Smooth muscle cell (in vitro differentiated cells): Measurements from ENCODE around the gene TP53BP2. TPM values are rescaled to one million over a fixed set of nuclear protein-coding genes. Genes with fewer than 3 reads are reported as not detected.

ENCODE experiments used
- DNase-seq: peaks from one replicate; lab custom pipeline; 2025; ENCODE audit not compliant: unreplicated experiment; lab: John Stamatoyannopoulos, UW
- H2AFZ ChIP-seq: fragments of 200-600 bp; sonication (generic); 2 replicates; pipeline ENCODE4 v1.6.0; 2016; ENCODE audit warnings: antibody characterized with exemption, low read depth, mild to moderate bottlenecking
- H3F3A ChIP-seq: fragments of 200-600 bp; sonication (generic); 2 replicates; pipeline ENCODE4 v1.6.0; 2017; ENCODE audit warnings: antibody characterized with exemption, low read depth
- H3K27ac ChIP-seq: fragments of 200-600 bp; sonication (generic); 2 replicates; pipeline ENCODE4 v1.5.1; 2016; ENCODE audit warnings: low read depth, mild to moderate bottlenecking
- H3K27me3 ChIP-seq: fragments of 200-600 bp; sonication (generic); 2 replicates; pipeline ENCODE4 v1.6.1; 2016; ENCODE audit warnings: low read depth, mild to moderate bottlenecking
- H3K36me3 ChIP-seq: fragments of 200-600 bp; sonication (generic); 2 replicates; pipeline ENCODE4 v1.5.1; 2016; ENCODE audit warnings: low read depth
- H3K4me1 ChIP-seq: fragments of 200-600 bp; sonication (generic); 2 replicates; pipeline ENCODE4 v1.5.1; 2016; ENCODE audit warnings: low read depth
- H3K4me2 ChIP-seq: fragments of 200-600 bp; sonication (generic); 2 replicates; pipeline ENCODE4 v1.6.0; 2016; ENCODE audit warnings: mild to moderate bottlenecking
- H3K4me3 ChIP-seq: fragments of 200-600 bp; sonication (generic); 2 replicates; pipeline ENCODE4 v1.5.1; 2016; ENCODE audit warnings: mild to moderate bottlenecking
- H3K79me2 ChIP-seq: fragments of 200-600 bp; sonication (generic); 2 replicates; pipeline ENCODE4 v1.6.0; 2016; ENCODE audit warnings: low read depth, mild to moderate bottlenecking
- H3K9ac ChIP-seq: fragments of 200-600 bp; sonication (generic); 2 replicates; pipeline ENCODE4 v1.6.0; 2016; ENCODE audit warnings: low read depth
- H3K9me3 ChIP-seq: fragments of 200-600 bp; sonication (generic); replicated peaks from 2 replicates; pipeline ENCODE4 v1.5.1; 2016; ENCODE audit warnings: low read depth
- H4K20me1 ChIP-seq: fragments of 200-600 bp; sonication (generic); 2 replicates; pipeline ENCODE4 v1.6.0; 2016; ENCODE audit warnings: low read depth
- WGBS: methylation state at CpG from one replicate; pipeline ENCODE4 v1.1.7; 2016; ENCODE audit warnings: low lambda C conversion rate; 5-methylcytosine and 5-hydroxymethylcytosine counted together
- polyA plus RNA-seq: library from polyadenylated mRNA; unstranded; fragments of >200 nt; fragmentation: Nextera tagmentation; extraction: Ambion mirVana; gene quantifications from 2 replicates; pipeline ENCODE4 v1.2.1, GENCODE V29; 2016
- total RNA-seq: library from RNA; depleted of rRNA; stranded (reverse); fragments of >200 nt; gene quantifications from 2 replicates; pipeline ENCODE4 v1.2.3, GENCODE V29; 2014
- TF ChIP-seq, protein P1 (sequence below): fragments of 200-600 bp; sonication (generic); IDR thresholded peaks from 2 replicates; pipeline ENCODE4 v1.5.1; 2017; ENCODE audit warnings: borderline replicate concordance, mild to moderate bottlenecking, antibody characterized with exemption; ENCODE audit not compliant: insufficient read depth, poor library complexity, severe bottlenecking

TP53BP2 gene
- total and polyA plus RNA-seq, 2 experiments from 2014 or later = 11.8 to 30.8 TPM

DNA sequence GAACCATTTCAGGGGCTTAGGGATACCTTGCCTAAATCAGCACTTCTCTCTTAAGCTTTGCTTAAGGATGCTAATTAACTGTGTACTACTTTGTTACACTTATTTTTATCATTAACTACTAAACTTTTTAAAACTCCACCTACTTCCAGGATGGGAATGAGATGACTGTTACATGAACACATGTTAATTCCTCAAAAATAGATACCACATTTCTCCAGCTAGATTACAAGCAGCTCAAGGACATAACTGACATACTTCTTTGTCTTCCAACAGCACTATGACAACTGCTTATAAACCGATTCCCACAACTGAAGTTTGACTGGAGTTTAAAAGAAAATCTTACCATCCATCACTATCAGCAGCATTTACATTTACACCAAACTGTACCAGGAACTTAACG lies 53.7 kb downstream of the TP53BP2 start:
- 93% methylated on average over 2 of the region's 2 CpGs for WGBS
- no peaks in the 10 kb centered on the region for H3K79me2 ChIP-seq
- DNase-seq = no peak
- no peak overlapping the region for H3K4me3 ChIP-seq
- H3K27me3 ChIP-seq = no peaks in the 10 kb centered on the region
- H3K27ac ChIP-seq = no peak overlapping the region
- H3K9ac ChIP-seq = no peak overlapping the region
- peaks cover 16% of the 10 kb centered on the region for H3K36me3 ChIP-seq
- H2AFZ ChIP-seq = no peak overlapping the region
- H3K4me2 ChIP-seq = no peak overlapping the region
- no peaks in the 10 kb centered on the region for H3K9me3 ChIP-seq
- no peaks in the 10 kb centered on the region for H3F3A ChIP-seq
- H3K4me1 ChIP-seq = no peaks in the 10 kb centered on the region
- TF ChIP-seq, protein P1, sequence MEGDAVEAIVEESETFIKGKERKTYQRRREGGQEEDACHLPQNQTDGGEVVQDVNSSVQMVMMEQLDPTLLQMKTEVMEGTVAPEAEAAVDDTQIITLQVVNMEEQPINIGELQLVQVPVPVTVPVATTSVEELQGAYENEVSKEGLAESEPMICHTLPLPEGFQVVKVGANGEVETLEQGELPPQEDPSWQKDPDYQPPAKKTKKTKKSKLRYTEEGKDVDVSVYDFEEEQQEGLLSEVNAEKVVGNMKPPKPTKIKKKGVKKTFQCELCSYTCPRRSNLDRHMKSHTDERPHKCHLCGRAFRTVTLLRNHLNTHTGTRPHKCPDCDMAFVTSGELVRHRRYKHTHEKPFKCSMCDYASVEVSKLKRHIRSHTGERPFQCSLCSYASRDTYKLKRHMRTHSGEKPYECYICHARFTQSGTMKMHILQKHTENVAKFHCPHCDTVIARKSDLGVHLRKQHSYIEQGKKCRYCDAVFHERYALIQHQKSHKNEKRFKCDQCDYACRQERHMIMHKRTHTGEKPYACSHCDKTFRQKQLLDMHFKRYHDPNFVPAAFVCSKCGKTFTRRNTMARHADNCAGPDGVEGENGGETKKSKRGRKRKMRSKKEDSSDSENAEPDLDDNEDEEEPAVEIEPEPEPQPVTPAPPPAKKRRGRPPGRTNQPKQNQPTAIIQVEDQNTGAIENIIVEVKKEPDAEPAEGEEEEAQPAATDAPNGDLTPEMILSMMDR = no peak
- no peaks in the 10 kb centered on the region for H4K20me1 ChIP-seq

DNA sequence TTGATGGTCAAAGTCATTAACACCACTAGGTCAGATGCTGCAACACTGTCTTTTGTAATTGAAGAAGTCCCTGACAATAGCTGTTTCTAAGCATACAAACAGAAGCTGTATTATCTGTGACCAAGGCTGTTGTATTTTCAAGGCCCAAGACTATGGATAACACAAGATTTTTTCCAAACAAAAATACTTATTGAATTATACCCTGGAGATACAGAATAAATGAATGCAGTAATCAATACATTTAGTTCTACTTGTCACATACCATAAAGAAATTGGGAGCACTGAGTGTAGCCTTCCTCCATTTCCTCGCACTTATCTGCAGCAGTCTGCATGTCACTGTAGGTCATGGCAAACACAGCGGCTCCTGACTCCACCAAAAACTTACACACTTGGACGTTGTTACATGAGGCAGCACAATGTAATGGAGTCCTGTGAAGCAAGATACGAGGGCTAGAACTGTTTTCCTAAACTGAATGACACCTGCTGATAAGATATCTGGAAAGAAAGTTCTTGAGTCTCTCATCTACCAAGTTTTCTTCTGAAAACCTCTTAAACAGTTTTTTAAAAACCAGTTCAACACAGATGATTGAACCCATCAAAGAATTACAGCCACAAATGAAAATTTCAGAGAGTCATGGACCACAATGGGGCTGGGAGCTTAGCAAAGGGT lies 56.9 kb downstream of the TP53BP2 start:
- Histone ChIP-seq H3K27me3 (no peaks in the 10 kb centered on the region), H3K9ac (no peak overlapping the region), H3K79me2 (no peaks in the 10 kb centered on the region), H3K27ac (no peak overlapping the region), H4K20me1 (no peaks in the 10 kb centered on the region), H3K36me3 (peaks cover 12% of the 10 kb centered on the region), H3F3A (no peaks in the 10 kb centered on the region), H2AFZ (no peak overlapping the region), H3K4me3 (no peak overlapping the region), H3K9me3 (no peaks in the 10 kb centered on the region), H3K4me2 (no peak overlapping the region), H3K4me1 (no peaks in the 10 kb centered on the region)
- WGBS = 94% methylated on average over 4 of the region's 4 CpGs
- TF ChIP-seq, protein P1 = no peak
- no peak for DNase-seq

DNA sequence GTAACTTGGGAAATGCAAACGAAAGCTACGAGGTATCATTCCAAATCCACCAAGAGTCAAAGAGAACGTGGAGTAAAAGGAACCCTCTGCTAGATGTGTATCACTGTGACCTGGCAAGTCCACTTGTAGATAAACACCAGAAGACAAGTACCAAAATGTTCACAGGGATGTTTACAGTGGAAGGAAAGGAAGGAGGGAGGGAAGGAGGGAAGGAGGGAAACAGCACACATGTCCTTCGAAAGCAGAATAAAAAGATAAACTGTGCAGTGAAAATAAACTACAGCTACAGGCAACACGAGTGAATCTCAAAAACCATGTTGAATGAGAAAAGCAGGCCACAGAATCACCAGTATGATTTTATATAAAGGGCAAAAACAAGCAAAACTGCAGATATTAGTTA lies 59.9 kb downstream of the TP53BP2 start:
- Histone ChIP-seq H3F3A (no peaks in the 10 kb centered on the region), H3K9me3 (no peaks in the 10 kb centered on the region), H3K4me1 (no peaks in the 10 kb centered on the region), H3K79me2 (no peaks in the 10 kb centered on the region), H3K27me3 (no peaks in the 10 kb centered on the region), H3K4me3 (no peak overlapping the region), H3K27ac (no peak overlapping the region), H3K4me2 (no peak overlapping the region), H2AFZ (no peak overlapping the region), H4K20me1 (no peaks in the 10 kb centered on the region), H3K9ac (no peak overlapping the region), H3K36me3 (peaks cover 10% of the 10 kb centered on the region)
- no peak for DNase-seq
- 91% methylated on average over 5 of the region's 5 CpGs for WGBS
- TF ChIP-seq, protein P1 = no peak

DNA sequence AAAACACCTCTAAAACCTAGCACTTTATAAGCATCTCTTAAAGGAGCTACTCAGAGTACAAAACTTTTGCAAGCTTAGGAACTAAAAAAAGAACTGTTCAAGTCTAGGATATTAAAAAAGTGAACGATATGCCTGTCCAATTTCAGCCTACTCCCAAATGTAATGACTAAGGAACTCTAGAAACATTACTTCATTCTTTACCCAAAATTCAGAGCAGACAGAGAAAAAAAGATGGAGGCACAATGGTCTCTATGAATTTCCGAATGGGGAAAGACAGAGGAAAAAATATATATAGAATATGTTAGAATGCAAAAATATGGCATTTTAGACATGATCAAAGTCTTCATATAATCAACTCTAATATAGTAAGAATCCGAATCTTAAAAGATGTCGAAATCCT lies 61.2 kb downstream of the TP53BP2 start:
- Histone ChIP-seq H3F3A (no peaks in the 10 kb centered on the region), H4K20me1 (no peaks in the 10 kb centered on the region), H3K27me3 (no peaks in the 10 kb centered on the region), H3K4me1 (no peaks in the 10 kb centered on the region), H3K27ac (no peak overlapping the region), H3K4me3 (no peak overlapping the region), H3K9ac (no peak overlapping the region), H3K36me3 (peaks cover 10% of the 10 kb centered on the region), H3K9me3 (no peaks in the 10 kb centered on the region), H2AFZ (no peak overlapping the region), H3K79me2 (no peaks in the 10 kb centered on the region), H3K4me2 (no peak overlapping the region)
- TF ChIP-seq, protein P1 = no peak
- 93% methylated on average over 4 of the region's 4 CpGs for WGBS
- DNase-seq = no peak
